DMS153 (cell line): ENCODE results near the gene C18orf63.
"Not testable (repeated sequence)": the region's sequence is repeated elsewhere in the genome, so short reads cannot be mapped to it uniquely, and the experiment has no call there.

Source experiments
- DNase-seq: peaks from one replicate; lab custom pipeline; 2025; lab: John Stamatoyannopoulos, UW

The C18orf63 gene

GRCh38 chr18:74286106-74286855 is 29.4 kb upstream of the C18orf63 start:
- DNase-seq, result no peak

GRCh38 chr18:74286856-74287255 is 28.8 kb upstream of the C18orf63 start:
- DNase-seq, result no peak

GRCh38 chr18:74288041-74288440 is 27.6 kb upstream of the C18orf63 start:
- no peak for DNase-seq

- DNase-seq, result no peak
These were observed 26.9 kb upstream of the C18orf63 start for GRCh38 chr18:74288730-74289129.

GRCh38 chr18:74289137-74289536 is 26.5 kb upstream of the C18orf63 start:
- DNase-seq, result no peak

GRCh38 chr18:74290021-74290420 is 25.6 kb upstream of the C18orf63 start:
- no peak for DNase-seq

- DNase-seq, result peak; percentile 57
These were observed 24.7 kb upstream of the C18orf63 start for GRCh38 chr18:74290794-74291471.

GRCh38 chr18:74291472-74291770 is 24.2 kb upstream of the C18orf63 start:
- no peak for DNase-seq

GRCh38 chr18:74291771-74292540 is 23.7 kb upstream of the C18orf63 start, which contains the start of gene CYB5A:
Gene CYB5A (minus strand): TSS chr18:74291963. CDS start chr18:74291875, 88 bp downstream.
- peak; percentile 90 for DNase-seq

GRCh38 chr18:74292541-74292858 is 23.1 kb upstream of the C18orf63 start:
- DNase-seq, result no peak

GRCh38 chr18:74292982-74293381 is 22.7 kb upstream of the C18orf63 start:
- DNase-seq, result not testable (repeated sequence)

- no peak for DNase-seq
These were observed 21.1 kb upstream of the C18orf63 start for GRCh38 chr18:74294526-74294925.

GRCh38 chr18:74299162-74299561 is 16.5 kb upstream of the C18orf63 start:
- no peak for DNase-seq

- no peak for DNase-seq
These were observed 15.9 kb upstream of the C18orf63 start for GRCh38 chr18:74299746-74300145.

GRCh38 chr18:74303306-74303705 is 12.3 kb upstream of the C18orf63 start:
- DNase-seq, result no peak

- DNase-seq, result no peak
These were observed 11.7 kb upstream of the C18orf63 start for GRCh38 chr18:74303936-74304335.

GRCh38 chr18:74310411-74310810 is 5.2 kb upstream of the C18orf63 start:
- no peak for DNase-seq

GRCh38 chr18:74311000-74311399 is 4.6 kb upstream of the C18orf63 start:
- no peak for DNase-seq

- DNase-seq, result no peak
These were observed 728 bp upstream of the C18orf63 start for GRCh38 chr18:74314759-74315463.

- DNase-seq, result no peak
These were observed 875 bp downstream of the C18orf63 start for GRCh38 chr18:74316257-74317170.

- DNase-seq, result no peak
These were observed 10.6 kb downstream of the C18orf63 start for GRCh38 chr18:74326231-74326630.
